Measurements from ENCODE around the gene BCAS4.
A peak's percentile ranks its signal among the peaks of the same experiment; 100 is the strongest.

Gene BCAS4

DNA sequence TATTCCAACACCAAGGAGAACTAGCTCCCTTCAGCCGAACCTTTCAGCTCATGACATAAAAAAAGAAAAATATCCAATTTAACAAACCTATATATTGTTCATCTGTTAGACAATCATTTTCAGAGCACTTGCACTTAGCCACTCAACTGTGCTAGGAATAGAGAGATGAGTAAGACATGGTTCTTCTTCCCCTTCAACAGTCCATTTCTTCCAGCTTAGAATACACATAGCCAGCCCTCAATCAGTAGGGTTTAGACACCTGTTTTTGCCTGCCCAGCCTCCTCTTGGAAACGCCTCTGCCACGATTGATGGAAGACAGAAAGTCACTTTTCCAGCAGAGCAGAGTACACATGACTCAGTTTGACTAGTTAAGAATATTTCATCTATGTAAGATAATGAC lies 114.6 kb downstream of the BCAS4 start:
- H3K27ac ChIP-seq, result no peak overlapping the region
- TF ChIP-seq CTCF (conservative IDR thresholded peaks at IDR 0.05), result no peak

DNA sequence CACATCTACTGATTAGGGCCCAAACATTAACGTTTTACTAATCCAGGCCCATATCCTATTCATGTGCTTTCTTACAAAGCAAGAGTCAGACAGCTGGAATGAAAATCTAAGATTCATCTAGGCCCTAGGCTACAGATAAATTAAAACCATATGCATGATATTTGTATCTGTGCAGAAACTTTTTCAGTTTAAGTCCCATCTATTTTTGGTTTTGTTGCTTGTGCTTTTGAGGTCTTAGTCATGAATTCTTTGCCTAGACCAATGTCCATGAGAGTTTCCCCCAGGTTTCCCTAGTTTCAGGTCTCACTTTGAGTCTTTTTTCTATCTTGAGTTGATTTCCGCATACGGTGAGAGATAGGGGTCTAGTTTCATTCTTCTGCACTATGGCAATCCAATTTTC lies 116.2 kb downstream of the BCAS4 start:
- no peak for TF ChIP-seq CTCF (conservative IDR thresholded peaks at IDR 0.05)
- H3K27ac ChIP-seq, result peak overlapping the region; percentile 9; the same call in 1 of the 2 replicates

- peak overlapping the region; percentile 9; the same call in 1 of the 2 replicates for H3K27ac ChIP-seq
- no peak for TF ChIP-seq CTCF (conservative IDR thresholded peaks at IDR 0.05)
These were observed 116.9 kb downstream of the BCAS4 start for GRCh38 chr20:50911716-50912115.

GRCh38 chr20:50913690-50914375 lies 119.0 kb downstream of the BCAS4 start:
- TF ChIP-seq CTCF (conservative IDR thresholded peaks at IDR 0.05), result no peak
- H3K27ac ChIP-seq, result no peak overlapping the region

GRCh38 chr20:50915424-50915823 lies 120.6 kb downstream of the BCAS4 start:
- H3K27ac ChIP-seq, result no peak overlapping the region
- TF ChIP-seq CTCF (conservative IDR thresholded peaks at IDR 0.05), result no peak

GRCh38 chr20:50916257-50916656 lies 121.4 kb downstream of the BCAS4 start:
- peak overlapping the region; percentile 2; the same call in 1 of the 2 replicates for H3K27ac ChIP-seq
- no peak for TF ChIP-seq CTCF (conservative IDR thresholded peaks at IDR 0.05)

DNA sequence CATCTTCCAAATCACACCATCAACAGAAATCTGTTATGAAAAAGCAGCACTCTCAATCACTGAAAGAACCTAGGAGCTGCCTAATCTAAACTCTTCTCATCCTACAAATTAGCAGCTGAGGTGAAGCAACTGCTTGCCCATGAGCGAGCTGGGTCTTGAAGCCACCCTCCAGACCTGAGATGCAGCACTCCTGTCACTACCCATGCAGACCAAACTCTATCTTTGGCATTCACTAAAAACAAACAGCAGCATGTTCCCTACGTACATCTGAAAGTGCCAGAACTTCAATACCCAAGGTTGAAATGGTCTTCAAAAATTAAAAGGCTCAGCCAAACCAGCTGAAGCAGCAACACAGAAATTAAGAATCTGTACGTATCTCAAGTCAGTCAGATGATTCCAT lies 122.1 kb downstream of the BCAS4 start:
- TF ChIP-seq CTCF (conservative IDR thresholded peaks at IDR 0.05), result no peak

More for the DNA sequence above, 122.1 kb downstream of the BCAS4 start:
- peak overlapping the region; percentile 2; the same call in 1 of the 2 replicates for H3K27ac ChIP-seq
